Esophagus muscularis mucosa (tissue), 4 donors: ENCODE measurements around the gene CYP4A22.

Experiments used
- EP300 ChIP-seq: sonication (generic); formaldehyde crosslinking; IDR thresholded peaks from one replicate; pipeline ENCODE4 v1.6.1; 2017; ENCODE audit warnings: antibody characterized with exemption
- POLR2AphosphoS5 ChIP-seq, 2 donors: sonication (generic); formaldehyde crosslinking; IDR thresholded peaks; one replicate each; pipeline ENCODE4 v1.6.1; 2017; ENCODE audit warnings: antibody characterized with exemption in 2 of 2
- TF ChIP-seq, protein P1 (sequence below), 3 experiments: fragments of 200-600 bp in 2 of 3; fragments of 450-650 bp in 1 of 3; sonication (generic) in 2 of 3; IDR thresholded peaks; one replicate each; pipeline ENCODE4 v1.5.1; 2017 to 2019; ENCODE audit warnings: antibody characterized with exemption in 3 of 3, mild to moderate bottlenecking in 2 of 3, moderate library complexity in 1 of 3

DNA sequence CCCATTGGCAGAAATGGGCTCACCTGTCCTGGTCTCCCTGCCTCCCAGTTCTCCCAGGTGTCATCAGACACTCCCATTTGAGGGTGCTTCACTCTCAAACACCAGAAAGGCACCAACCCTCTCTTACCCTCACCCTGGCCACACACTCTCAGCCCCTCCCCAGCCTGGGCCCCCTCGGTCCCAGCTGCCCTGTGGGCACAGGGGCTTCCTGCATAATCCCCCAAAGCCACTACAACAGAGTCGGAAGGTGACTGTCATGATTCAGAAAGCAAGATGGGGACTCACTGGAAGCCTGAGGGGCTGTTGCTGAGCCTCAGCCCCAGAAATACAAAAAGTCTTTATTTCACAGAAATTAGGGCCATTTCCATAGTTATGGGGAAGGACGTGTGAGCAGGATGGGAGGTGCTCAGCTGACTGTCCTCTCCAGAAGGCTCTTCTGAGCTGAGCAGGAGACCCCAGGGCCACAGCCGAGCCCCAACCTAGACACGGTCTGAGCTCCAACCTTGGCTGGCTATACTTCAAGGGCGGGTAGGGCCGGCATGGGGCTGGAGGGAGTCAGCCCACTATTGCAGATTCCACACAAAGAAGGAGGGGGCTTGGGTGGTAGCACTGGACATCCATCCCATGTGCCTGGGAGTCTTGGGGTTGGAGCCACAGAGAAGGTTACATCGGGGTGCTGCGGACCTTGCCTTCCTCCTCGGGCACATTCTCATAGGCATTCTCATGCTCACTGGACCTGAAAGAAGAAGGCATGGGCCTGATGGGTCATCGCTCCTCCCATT lies 46.3 kb downstream of the CYP4A22 start:
- TF ChIP-seq, protein P1, sequence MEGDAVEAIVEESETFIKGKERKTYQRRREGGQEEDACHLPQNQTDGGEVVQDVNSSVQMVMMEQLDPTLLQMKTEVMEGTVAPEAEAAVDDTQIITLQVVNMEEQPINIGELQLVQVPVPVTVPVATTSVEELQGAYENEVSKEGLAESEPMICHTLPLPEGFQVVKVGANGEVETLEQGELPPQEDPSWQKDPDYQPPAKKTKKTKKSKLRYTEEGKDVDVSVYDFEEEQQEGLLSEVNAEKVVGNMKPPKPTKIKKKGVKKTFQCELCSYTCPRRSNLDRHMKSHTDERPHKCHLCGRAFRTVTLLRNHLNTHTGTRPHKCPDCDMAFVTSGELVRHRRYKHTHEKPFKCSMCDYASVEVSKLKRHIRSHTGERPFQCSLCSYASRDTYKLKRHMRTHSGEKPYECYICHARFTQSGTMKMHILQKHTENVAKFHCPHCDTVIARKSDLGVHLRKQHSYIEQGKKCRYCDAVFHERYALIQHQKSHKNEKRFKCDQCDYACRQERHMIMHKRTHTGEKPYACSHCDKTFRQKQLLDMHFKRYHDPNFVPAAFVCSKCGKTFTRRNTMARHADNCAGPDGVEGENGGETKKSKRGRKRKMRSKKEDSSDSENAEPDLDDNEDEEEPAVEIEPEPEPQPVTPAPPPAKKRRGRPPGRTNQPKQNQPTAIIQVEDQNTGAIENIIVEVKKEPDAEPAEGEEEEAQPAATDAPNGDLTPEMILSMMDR (IDR thresholded peaks at IDR 0.05): no peak
- no peak for TF ChIP-seq POLR2AphosphoS5 (IDR thresholded peaks at IDR 0.05)
- TF ChIP-seq EP300: no peak
